SK-N-SH treated with all-trans-retinoic acid at 6 μM for 48 hours (cell line): ENCODE measurements around the gene NCK2.
A peak's percentile ranks its signal among the peaks of the same experiment; 100 is the strongest.

Experiments used
- ATAC-seq: fragments of 200-7000 bp; cut with Tn5 transposase; 3 replicates; pipeline ENCODE4 v1.9.1; 2020; ENCODE audit warnings: mild to moderate bottlenecking, moderate library complexity
- BACH2 ChIP-seq: fragments of 250-450 bp; sonication (Bioruptor Pico); IDR thresholded peaks from 2 replicates; pipeline ENCODE4 v1.9.0; 2021; ENCODE audit warnings: mild to moderate bottlenecking, borderline replicate concordance
- CSDC2 ChIP-seq: fragments of 250-450 bp; sonication (Bioruptor Pico); IDR thresholded peaks from 2 replicates; pipeline ENCODE4 v1.5.0; 2020; ENCODE audit warnings: mild to moderate bottlenecking, moderate library complexity
- CSRNP3 ChIP-seq: fragments of 250-450 bp; sonication (Bioruptor Pico); IDR thresholded peaks from 2 replicates; pipeline ENCODE4 v1.5.1; 2021; ENCODE audit warnings: mild to moderate bottlenecking, moderate library complexity
- ESRRG ChIP-seq: fragments of 250-450 bp; sonication (Bioruptor Pico); IDR thresholded peaks from 2 replicates; pipeline ENCODE4 v1.6.1; 2021; ENCODE audit warnings: mild to moderate bottlenecking
- GLIS3 ChIP-seq: fragments of 250-450 bp; sonication (Bioruptor Pico); IDR thresholded peaks from 2 replicates; pipeline ENCODE4 v1.5.0; 2020; ENCODE audit warnings: mild to moderate bottlenecking, moderate library complexity
- ISL1 ChIP-seq: fragments of 250-450 bp; sonication (Bioruptor Pico); IDR thresholded peaks from 2 replicates; pipeline ENCODE4 v2.1.2; 2022; ENCODE audit warnings: mild to moderate bottlenecking, moderate library complexity
- PPARA ChIP-seq: fragments of 250-450 bp; sonication (Bioruptor Pico); IDR thresholded peaks from 2 replicates; pipeline ENCODE4 v1.5.0; 2020; ENCODE audit warnings: mild to moderate bottlenecking, borderline replicate concordance
- RARB ChIP-seq: fragments of 250-450 bp; sonication (Bioruptor Pico); IDR thresholded peaks from 2 replicates; pipeline ENCODE4 v1.8.0; 2021; ENCODE audit warnings: mild to moderate bottlenecking, moderate library complexity
- SNAI2 ChIP-seq: fragments of 250-450 bp; sonication (Bioruptor Pico); IDR thresholded peaks from 2 replicates; pipeline ENCODE4 v1.5.0; 2020; ENCODE audit warnings: mild to moderate bottlenecking, moderate library complexity
- TCF4 ChIP-seq: fragments of 250-450 bp; sonication (Bioruptor Pico); IDR thresholded peaks from 2 replicates; pipeline ENCODE4 v1.8.0; 2021; ENCODE audit warnings: mild to moderate bottlenecking, moderate library complexity, borderline replicate concordance
- TOX ChIP-seq: fragments of 250-450 bp; sonication (Bioruptor Pico); IDR thresholded peaks from 2 replicates; pipeline ENCODE4 v1.8.0; 2021; ENCODE audit warnings: mild to moderate bottlenecking, moderate library complexity, borderline replicate concordance
- TSHZ2 ChIP-seq: fragments of 250-450 bp; sonication (Bioruptor Pico); IDR thresholded peaks from 2 replicates; pipeline ENCODE4 v1.5.0; 2020; ENCODE audit warnings: mild to moderate bottlenecking, moderate library complexity
- ZFP3 ChIP-seq: fragments of 250-450 bp; sonication (Bioruptor Pico); IDR thresholded peaks from 2 replicates; pipeline ENCODE4 v1.5.0; 2020; ENCODE audit warnings: mild to moderate bottlenecking, moderate library complexity
- ZFP30 ChIP-seq: fragments of 450-650 bp; formaldehyde crosslinking; IDR thresholded peaks from 2 replicates; pipeline ENCODE4 v1.5.0; 2022; ENCODE audit warnings: mild to moderate bottlenecking, moderate library complexity
- ZNF565 ChIP-seq: fragments of 450-650 bp; formaldehyde crosslinking; conservative IDR thresholded peaks from 2 replicates; pipeline ENCODE4 v1.5.0; 2020; ENCODE audit warnings: low read depth, mild to moderate bottlenecking, moderate library complexity
- ZNF70 ChIP-seq: fragments of 450-650 bp; formaldehyde crosslinking; IDR thresholded peaks from 2 replicates; pipeline ENCODE4 v1.5.0; 2020; ENCODE audit warnings: mild to moderate bottlenecking, moderate library complexity
- ZNF8 ChIP-seq: fragments of 450-650 bp; formaldehyde crosslinking; IDR thresholded peaks from 2 replicates; pipeline ENCODE4 v1.5.0; 2020; ENCODE audit warnings: mild to moderate bottlenecking, moderate library complexity
- TF ChIP-seq, protein P1 (sequence below): fragments of 250-450 bp; sonication (Bioruptor Pico); IDR thresholded peaks from 2 replicates; pipeline ENCODE4 v1.8.0; 2021; ENCODE audit warnings: low read depth, mild to moderate bottlenecking, moderate library complexity, borderline replicate concordance
- TF ChIP-seq, protein P2 (sequence below): fragments of 250-450 bp; sonication (Bioruptor Pico); IDR thresholded peaks from 2 replicates; pipeline ENCODE4 v1.5.1; 2020; ENCODE audit warnings: low read depth, mild to moderate bottlenecking, moderate library complexity
- TF ChIP-seq, protein P3 (sequence below): fragments of 250-450 bp; sonication (Bioruptor Pico); IDR thresholded peaks from 2 replicates; pipeline ENCODE4 v1.8.0; 2020; ENCODE audit warnings: mild to moderate bottlenecking, moderate library complexity, borderline replicate concordance

The NCK2 gene

GRCh38 chr2:105768961-105769452 lies 24.3 kb downstream of the NCK2 start:
- no peak for ATAC-seq
- TF ChIP-seq, protein P1, sequence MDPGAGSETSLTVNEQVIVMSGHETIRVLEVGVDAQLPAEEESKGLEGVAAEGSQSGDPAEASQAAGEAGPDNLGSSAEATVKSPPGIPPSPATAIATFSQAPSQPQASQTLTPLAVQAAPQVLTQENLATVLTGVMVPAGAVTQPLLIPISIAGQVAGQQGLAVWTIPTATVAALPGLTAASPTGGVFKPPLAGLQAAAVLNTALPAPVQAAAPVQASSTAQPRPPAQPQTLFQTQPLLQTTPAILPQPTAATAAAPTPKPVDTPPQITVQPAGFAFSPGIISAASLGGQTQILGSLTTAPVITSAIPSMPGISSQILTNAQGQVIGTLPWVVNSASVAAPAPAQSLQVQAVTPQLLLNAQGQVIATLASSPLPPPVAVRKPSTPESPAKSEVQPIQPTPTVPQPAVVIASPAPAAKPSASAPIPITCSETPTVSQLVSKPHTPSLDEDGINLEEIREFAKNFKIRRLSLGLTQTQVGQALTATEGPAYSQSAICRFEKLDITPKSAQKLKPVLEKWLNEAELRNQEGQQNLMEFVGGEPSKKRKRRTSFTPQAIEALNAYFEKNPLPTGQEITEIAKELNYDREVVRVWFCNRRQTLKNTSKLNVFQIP: no peak
- TF ChIP-seq, protein P2, sequence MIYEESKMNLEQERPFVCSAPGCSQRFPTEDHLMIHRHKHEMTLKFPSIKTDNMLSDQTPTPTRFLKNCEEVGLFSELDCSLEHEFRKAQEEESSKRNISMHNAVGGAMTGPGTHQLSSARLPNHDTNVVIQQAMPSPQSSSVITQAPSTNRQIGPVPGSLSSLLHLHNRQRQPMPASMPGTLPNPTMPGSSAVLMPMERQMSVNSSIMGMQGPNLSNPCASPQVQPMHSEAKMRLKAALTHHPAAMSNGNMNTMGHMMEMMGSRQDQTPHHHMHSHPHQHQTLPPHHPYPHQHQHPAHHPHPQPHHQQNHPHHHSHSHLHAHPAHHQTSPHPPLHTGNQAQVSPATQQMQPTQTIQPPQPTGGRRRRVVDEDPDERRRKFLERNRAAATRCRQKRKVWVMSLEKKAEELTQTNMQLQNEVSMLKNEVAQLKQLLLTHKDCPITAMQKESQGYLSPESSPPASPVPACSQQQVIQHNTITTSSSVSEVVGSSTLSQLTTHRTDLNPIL (CRISPR knock-in tag): no peak
- TF ChIP-seq PPARA (no peak), RARB (CRISPR knock-in tag) (no peak), TOX (CRISPR knock-in tag) (no peak), GLIS3 (CRISPR knock-in tag) (no peak), TSHZ2 (CRISPR knock-in tag) (no peak), ZNF565 (CRISPR knock-in tag) (no peak), CSDC2 (no peak), ZFP3 (CRISPR knock-in tag) (no peak), CSRNP3 (CRISPR knock-in tag) (no peak), TCF4 (CRISPR knock-in tag) (no peak), SNAI2 (CRISPR knock-in tag) (no peak), ZFP30 (CRISPR knock-in tag) (no peak), ZNF70 (CRISPR knock-in tag) (no peak), BACH2 (no peak), ISL1 (no peak), ESRRG (no peak), ZNF8 (CRISPR knock-in tag) (no peak)
- TF ChIP-seq, protein P3, sequence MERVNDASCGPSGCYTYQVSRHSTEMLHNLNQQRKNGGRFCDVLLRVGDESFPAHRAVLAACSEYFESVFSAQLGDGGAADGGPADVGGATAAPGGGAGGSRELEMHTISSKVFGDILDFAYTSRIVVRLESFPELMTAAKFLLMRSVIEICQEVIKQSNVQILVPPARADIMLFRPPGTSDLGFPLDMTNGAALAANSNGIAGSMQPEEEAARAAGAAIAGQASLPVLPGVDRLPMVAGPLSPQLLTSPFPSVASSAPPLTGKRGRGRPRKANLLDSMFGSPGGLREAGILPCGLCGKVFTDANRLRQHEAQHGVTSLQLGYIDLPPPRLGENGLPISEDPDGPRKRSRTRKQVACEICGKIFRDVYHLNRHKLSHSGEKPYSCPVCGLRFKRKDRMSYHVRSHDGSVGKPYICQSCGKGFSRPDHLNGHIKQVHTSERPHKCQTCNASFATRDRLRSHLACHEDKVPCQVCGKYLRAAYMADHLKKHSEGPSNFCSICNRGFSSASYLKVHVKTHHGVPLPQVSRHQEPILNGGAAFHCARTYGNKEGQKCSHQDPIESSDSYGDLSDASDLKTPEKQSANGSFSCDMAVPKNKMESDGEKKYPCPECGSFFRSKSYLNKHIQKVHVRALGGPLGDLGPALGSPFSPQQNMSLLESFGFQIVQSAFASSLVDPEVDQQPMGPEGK: no peak

- peak; percentile 48; the same call in 2 of the 3 replicates for ATAC-seq
- TF ChIP-seq CSDC2 (no peak), TSHZ2 (CRISPR knock-in tag) (no peak), CSRNP3 (CRISPR knock-in tag) (no peak), ESRRG (no peak)
- TF ChIP-seq, all 23 proteins: peak for 0
These were observed 24.8 kb downstream of the NCK2 start for GRCh38 chr2:105769504-105769903.
